IMR-90 (cell line): ENCODE measurements around the gene KIF12. TPM values are rescaled to one million over a fixed set of nuclear protein-coding genes. Genes with fewer than 3 reads are reported as not detected.
"Not testable (repeated sequence)": the region's sequence is repeated elsewhere in the genome, so short reads cannot be mapped to it uniquely, and the experiment has no call there.

Source experiments
- ATAC-seq: fragments of 200-7000 bp; cut with Tn5 transposase; 2 replicates; pipeline ENCODE4 v1.9.1; 2020; ENCODE audit warnings: low read depth, mild to moderate bottlenecking, moderate library complexity
- BruUV-seq: library from RNA; stranded (reverse); fragments of 400-500 nt; replicated peaks from 2 replicates; lab custom pipeline; 2021; lab: Mats Ljungman, UMichigan
- CTCF ChIA-PET: fragments of 300-600 bp; formaldehyde crosslinking; extraction: SDS; loops from one replicate; lab custom pipeline; 2021; ENCODE audit warnings: antibody characterized with exemption; lab: Yijun Ruan, JAX
- POLR2A ChIA-PET: fragments of 300-600 bp; sonication (Branson Sonifier 250); formaldehyde crosslinking; loops from one replicate; lab custom pipeline; 2022; ENCODE audit warnings: antibody characterized with exemption; ENCODE audit not compliant: unreplicated experiment; lab: Charles Lee
- DNase-seq: peaks from one replicate; pipeline ENCODE4 v3.0.0; 2013
- H2AFZ ChIP-seq: replicated peaks from 2 replicates; pipeline ENCODE3; 2013; ENCODE audit warnings: low read length, mild to moderate bottlenecking; ENCODE audit not compliant: poor library complexity
- H2AK5ac ChIP-seq: 2 replicates; pipeline ENCODE4 v1.6.1; 2013; ENCODE audit warnings: low read depth, low read length, inconsistent platforms
- H2AK9ac ChIP-seq: replicated peaks from 2 replicates; pipeline ENCODE3; 2013; ENCODE audit warnings: mild to moderate bottlenecking, low read depth, low read length, moderate library complexity; ENCODE audit not compliant: poor library complexity
- H2BK120ac ChIP-seq: 2 replicates; pipeline ENCODE4 v1.6.1; 2013; ENCODE audit warnings: low read depth, low read length, inconsistent platforms
- H2BK15ac ChIP-seq: 3 replicates; pipeline ENCODE4 v1.6.1; 2013; ENCODE audit warnings: low read depth, low read length, inconsistent platforms
- H2BK20ac ChIP-seq: 2 replicates; pipeline ENCODE4 v1.6.1; 2013; ENCODE audit warnings: low read depth, mild to moderate bottlenecking, inconsistent platforms, low read length, moderate library complexity
- H2BK5ac ChIP-seq: 2 replicates; pipeline ENCODE4 v1.6.1; 2013; ENCODE audit warnings: mild to moderate bottlenecking, low read depth, low read length, inconsistent platforms; ENCODE audit not compliant: poor library complexity, severe bottlenecking
- H3K14ac ChIP-seq: replicated peaks from 2 replicates; pipeline ENCODE4 v1.6.1; 2013; ENCODE audit warnings: low read depth, low read length, inconsistent platforms
- H3K18ac ChIP-seq: 2 replicates; pipeline ENCODE4 v1.6.1; 2013; ENCODE audit warnings: low read depth, low read length, control low read depth
- H3K23ac ChIP-seq: 2 replicates; pipeline ENCODE4 v1.6.1; 2013; ENCODE audit warnings: low read depth, low read length, inconsistent platforms
- H3K27ac ChIP-seq: 2 replicates; pipeline ENCODE4 v1.5.1; 2013; ENCODE audit warnings: mild to moderate bottlenecking, control low read depth, low read length; ENCODE audit not compliant: insufficient read depth
- H3K27me3 ChIP-seq: 2 replicates; pipeline ENCODE4 v1.6.1; 2013; ENCODE audit warnings: low read length; ENCODE audit not compliant: control insufficient read depth, insufficient read depth
- H3K36me3 ChIP-seq: 2 replicates; pipeline ENCODE4 v1.6.1; 2013; ENCODE audit warnings: low read length, mixed read lengths; ENCODE audit not compliant: control insufficient read depth, insufficient read depth
- H3K4ac ChIP-seq: 2 replicates; pipeline ENCODE4 v1.6.1; 2013; ENCODE audit warnings: low read depth, low read length, inconsistent platforms
- H3K4me1 ChIP-seq: 2 replicates; pipeline ENCODE4 v1.6.1; 2013; ENCODE audit warnings: low read length, mixed read lengths; ENCODE audit not compliant: control insufficient read depth, insufficient read depth
- H3K4me2 ChIP-seq: 2 replicates; pipeline ENCODE4 v1.6.1; 2013; ENCODE audit warnings: low read depth, mild to moderate bottlenecking, control low read depth, low read length, moderate library complexity
- H3K4me3 ChIP-seq: 2 replicates; pipeline ENCODE4 v1.5.1; 2013; ENCODE audit warnings: low read depth, mild to moderate bottlenecking, control low read depth, low read length, moderate library complexity; ENCODE audit not compliant: insufficient read depth
- H3K56ac ChIP-seq: 2 replicates; pipeline ENCODE4 v1.6.1; 2013; ENCODE audit warnings: low read length, inconsistent platforms; ENCODE audit not compliant: insufficient read depth; ENCODE audit errors: extremely low read depth
- H3K79me1 ChIP-seq, 2 experiments: 2 replicates each; pipeline ENCODE4 v1.6.1; 2013; ENCODE audit warnings: low read length in 2 of 2, inconsistent platforms in 1 of 2, low read depth in 1 of 2
- H3K9ac ChIP-seq: 2 replicates; pipeline ENCODE4 v1.6.1; 2013; ENCODE audit warnings: low read depth, low read length, control low read depth
- H3K9me1 ChIP-seq: 2 replicates; pipeline ENCODE4 v1.6.1; 2013; ENCODE audit warnings: low read length, inconsistent platforms; ENCODE audit not compliant: insufficient read depth
- H3K9me3 ChIP-seq: 2 replicates; pipeline ENCODE4 v1.6.1; 2013; ENCODE audit warnings: low read length; ENCODE audit not compliant: control insufficient read depth, insufficient read depth
- H4K20me1 ChIP-seq: 2 replicates; pipeline ENCODE4 v1.6.1; 2013; ENCODE audit warnings: low read length, inconsistent platforms; ENCODE audit not compliant: insufficient read depth
- H4K5ac ChIP-seq: 2 replicates; pipeline ENCODE4 v1.6.1; 2013; ENCODE audit warnings: mild to moderate bottlenecking, low read depth, low read length, control low read depth
- H4K8ac ChIP-seq, 2 experiments: 2 replicates each; pipeline ENCODE4 v1.6.1; 2013; ENCODE audit warnings: low read depth in 2 of 2, low read length in 2 of 2, control low read depth in 1 of 2, inconsistent platforms in 1 of 2
- H4K91ac ChIP-seq: 2 replicates; pipeline ENCODE4 v1.6.1; 2013; ENCODE audit warnings: low read depth, low read length, inconsistent platforms; ENCODE audit not compliant: insufficient read depth
- WGBS, 2 experiments: methylation state at CpG; one replicate each; pipeline versions ENCODE4 v1.1.5 to v1.1.7; 2013; ENCODE audit warnings: missing lambda C conversion rate in 2 of 2; ENCODE audit not compliant: insufficient read length in 1 of 2; ENCODE audit errors: extremely low coverage in 2 of 2; 5-methylcytosine and 5-hydroxymethylcytosine counted together
- dilution Hi-C: fragments of 300-500 bp; cut with HindIII; formaldehyde crosslinking; loops from one replicate; pipeline ENCODE4 v1.14.3; 2018; ENCODE audit warnings: low sequenced_read_pairs; ENCODE audit not compliant: unreplicated experiment
- in situ Hi-C: fragments of 300-500 bp; cut with MboI; formaldehyde crosslinking; loops from 3 replicates; pipeline ENCODE4 v1.14.3; 2019; ENCODE audit warnings: low sequenced_read_pairs, inconsistent platforms, mixed read lengths
- intact Hi-C: fragments of 100-400 bp; cut with micrococcal nuclease; formaldehyde crosslinking; loops from 2 replicates; pipeline ENCODE4 v1.10.0; 2022
- polyA plus RNA-seq, 3 experiments: library from polyadenylated mRNA; depleted of rRNA; stranded (reverse); fragments of >200 nt; gene quantifications; 2 replicates each; pipeline ENCODE4 v1.2.3, GENCODE V29; 2012; ENCODE audit warnings: low replicate concordance in 1 of 3
- total RNA-seq: library from RNA; depleted of rRNA; stranded (reverse); fragments of >200 nt; gene quantifications from 2 replicates; pipeline ENCODE4 v1.2.3, GENCODE V29; 2012

KIF12 gene
- total and polyA plus RNA-seq, 2 of the 4 experiments (the other 2 are of a cell fraction) = not detected

- H3K18ac ChIP-seq, H3K27ac ChIP-seq, CTCF ChIA-PET, H3K23ac ChIP-seq, H3K56ac ChIP-seq, H3K4me1 ChIP-seq, H2AK9ac ChIP-seq, H2BK120ac ChIP-seq, H3K79me1 ChIP-seq, H3K9me1 ChIP-seq, H2BK15ac ChIP-seq, in situ Hi-C loops, DNase-seq, H3K4me3 ChIP-seq, H3K36me3 ChIP-seq, H2AFZ ChIP-seq, H4K8ac ChIP-seq, H2AK5ac ChIP-seq, H3K9ac ChIP-seq, ATAC-seq, POLR2A ChIA-PET, H2BK20ac ChIP-seq, H3K14ac ChIP-seq, H2BK5ac ChIP-seq, H4K5ac ChIP-seq, H3K4ac ChIP-seq, H3K4me2 ChIP-seq, intact Hi-C loops, H4K91ac ChIP-seq, H4K20me1 ChIP-seq, dilution Hi-C loops, BruUV-seq: not testable (repeated sequence)
- H3K27me3 ChIP-seq = peaks cover 69% of the 10 kb centered on the region
- 0% methylated on average over 1 of the region's 3 CpGs; no CpG with 5 or more reads in 1 of the 2 experiments for WGBS, 2 experiments
- peaks cover 10% of the 10 kb centered on the region for H3K9me3 ChIP-seq
Measured at GRCh38 chr9:114128759-114129158, 29.7 kb upstream of the KIF12 start.
